ENCODE data around the gene MSI2.

MSI2 gene

GRCh38 chr17:57247261-57247660 is 9.1 kb upstream of the MSI2 start:
- no peak for DNase-seq

- no peak for DNase-seq
These were observed 8.4 kb upstream of the MSI2 start for GRCh38 chr17:57247913-57248312.

DNA sequence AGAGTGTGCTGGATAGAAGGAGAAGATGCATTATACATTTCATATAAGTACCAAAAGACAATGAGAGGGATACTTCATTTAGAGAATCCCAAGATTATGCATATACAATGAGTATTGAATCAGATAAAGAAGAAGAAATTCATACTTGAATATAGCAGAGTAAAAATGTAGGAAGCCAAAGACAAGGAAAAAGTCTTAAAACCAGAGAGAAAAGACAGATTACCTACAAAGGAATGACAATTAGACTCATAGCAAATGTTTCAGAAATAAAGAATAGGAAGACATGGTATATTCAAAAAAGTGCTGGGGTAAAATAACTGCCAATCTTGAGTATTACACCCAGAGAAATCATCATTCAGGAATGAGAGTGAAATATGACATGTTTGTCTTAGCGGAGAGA is 6.8 kb upstream of the MSI2 start:
- no peak for DNase-seq

- DNase-seq = no peak
These were observed 5.0 kb upstream of the MSI2 start for GRCh38 chr17:57251211-57251787.

GRCh38 chr17:57253362-57254065 is 2.8 kb upstream of the MSI2 start:
- DNase-seq = no peak

DNA sequence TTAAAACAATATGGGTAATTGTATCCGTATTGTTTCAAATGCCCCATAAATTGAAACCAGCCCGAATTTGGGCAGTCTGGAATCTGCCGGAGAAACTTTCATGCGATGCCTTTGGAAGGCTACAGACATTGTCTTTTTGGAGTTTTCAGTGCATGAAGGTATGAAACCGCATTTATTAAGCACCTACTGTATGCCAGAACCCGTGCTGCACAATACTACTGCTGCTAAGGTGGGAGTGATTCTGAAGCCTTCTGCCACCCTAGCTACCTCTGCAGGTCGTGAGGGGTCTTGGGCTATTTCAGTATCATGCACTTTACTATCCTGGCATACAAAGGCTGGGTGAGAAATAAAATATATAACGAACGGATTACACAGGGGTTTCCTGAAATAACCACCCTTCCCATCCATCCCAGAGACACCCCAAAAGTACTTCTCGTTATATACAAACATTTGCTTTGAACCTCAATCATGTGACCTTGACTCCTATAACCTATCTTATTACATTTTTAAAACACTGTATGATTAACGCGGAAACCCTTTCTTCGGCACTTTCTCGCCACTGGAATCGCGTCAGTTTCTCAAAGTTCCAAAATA is 1.0 kb upstream of the MSI2 start:
- no peak for DNase-seq

GRCh38 chr17:57256708-57257112 is 387 bp downstream of the MSI2 start:
- DNase-seq = no peak

DNA sequence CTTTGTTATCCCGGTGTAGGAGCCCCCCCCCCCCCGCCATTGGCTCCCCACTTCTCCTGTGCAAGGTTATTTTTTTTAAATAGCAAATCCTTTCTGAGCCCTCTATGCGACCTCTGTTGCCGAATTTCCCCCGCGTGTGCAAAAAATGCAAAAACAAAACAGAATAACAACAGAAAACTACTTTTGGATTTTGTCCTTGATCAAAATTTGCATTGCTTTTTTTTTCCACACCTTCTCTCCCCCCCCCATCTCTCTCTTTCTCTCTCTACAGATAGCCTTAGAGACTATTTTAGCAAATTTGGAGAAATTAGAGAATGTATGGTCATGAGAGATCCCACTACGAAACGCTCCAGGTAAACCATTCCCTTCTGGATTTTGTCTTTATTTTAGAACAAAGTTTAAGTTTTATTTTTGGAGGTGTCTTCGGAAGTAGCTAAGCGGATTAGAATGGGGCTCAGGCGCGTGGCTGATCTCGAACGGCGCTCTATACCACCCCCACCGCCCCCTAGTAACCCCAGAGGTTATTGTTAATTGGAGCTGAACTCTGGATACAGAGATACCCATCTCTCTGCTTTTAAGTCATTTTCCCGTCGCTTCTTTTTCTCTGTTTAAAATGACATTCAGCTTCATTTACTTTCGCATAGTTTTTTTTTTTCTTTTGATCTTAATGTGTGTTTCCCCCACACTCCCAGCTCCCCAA is 1.0 kb downstream of the MSI2 start:
- no peak for DNase-seq

DNA sequence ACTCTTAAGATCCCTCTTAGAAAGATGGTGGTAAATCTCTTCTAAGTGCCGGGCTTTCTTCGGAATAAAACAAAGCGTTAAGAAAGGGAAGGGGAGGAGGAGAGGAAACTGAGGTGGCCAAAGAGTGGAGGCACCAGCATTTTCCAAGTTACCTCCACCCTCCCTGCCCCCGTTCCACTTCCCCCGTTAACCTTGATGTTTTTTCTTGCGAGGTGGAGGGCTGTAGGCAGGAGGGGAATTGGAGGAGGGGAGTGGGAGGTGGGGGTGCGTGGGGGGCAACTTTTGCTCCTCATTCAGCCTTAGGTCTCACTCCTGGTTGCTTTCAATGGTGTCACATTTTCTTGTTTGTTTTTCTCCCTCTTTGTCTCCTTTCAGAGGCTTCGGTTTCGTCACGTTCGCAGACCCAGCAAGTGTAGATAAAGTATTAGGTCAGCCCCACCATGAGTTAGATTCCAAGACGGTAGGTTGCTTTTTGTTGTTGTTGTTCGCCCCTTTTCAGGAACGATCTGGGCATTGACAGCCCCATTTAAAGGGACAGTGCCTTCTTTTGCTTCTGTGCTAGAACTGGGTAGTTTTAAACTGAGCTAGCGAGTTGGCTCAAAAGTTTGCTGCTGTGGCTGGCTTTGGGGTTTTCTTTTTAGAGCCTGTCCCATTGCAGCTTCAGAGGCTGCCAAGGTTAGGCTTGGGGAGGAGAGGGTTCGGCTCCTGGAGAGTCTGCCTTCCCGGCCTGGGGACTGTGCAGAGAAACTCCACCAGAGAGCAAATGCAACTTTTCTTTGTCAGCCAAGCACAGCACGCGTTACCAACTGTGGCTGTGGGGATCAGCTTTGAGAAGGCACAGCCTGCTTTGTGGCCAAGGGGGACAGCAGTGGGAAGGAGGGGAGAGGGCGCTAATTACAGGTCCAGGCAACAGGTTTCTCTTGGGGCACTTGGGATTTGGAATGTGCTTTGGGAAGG is 1.9 kb downstream of the MSI2 start:
- no peak for DNase-seq

DNA sequence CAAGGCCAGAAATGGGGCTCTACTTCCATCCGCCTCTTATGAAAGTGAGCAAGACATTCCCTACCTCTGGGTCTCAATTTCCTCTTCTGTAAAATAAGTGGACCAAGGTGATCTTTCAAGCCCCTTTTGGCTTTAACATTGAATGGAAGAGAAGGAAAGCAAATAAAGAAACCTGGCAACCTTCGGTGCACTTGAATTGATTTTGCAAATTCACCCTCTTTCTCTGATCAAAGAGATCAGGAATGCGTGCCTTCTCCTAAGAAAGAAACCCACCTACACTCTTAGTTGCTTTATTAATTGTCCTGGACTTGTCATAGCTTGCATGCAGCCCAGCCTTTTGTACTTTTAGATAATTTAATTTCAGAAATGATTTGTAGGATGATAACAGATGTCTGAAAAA is 3.0 kb downstream of the MSI2 start:
- no peak for DNase-seq

- no peak for DNase-seq
These were observed 3.5 kb downstream of the MSI2 start for GRCh38 chr17:57259817-57260216.

- DNase-seq = no peak
These were observed 4.2 kb downstream of the MSI2 start for GRCh38 chr17:57260325-57261083.

GRCh38 chr17:57261084-57261461 is 4.8 kb downstream of the MSI2 start:
- DNase-seq = no peak

DNA sequence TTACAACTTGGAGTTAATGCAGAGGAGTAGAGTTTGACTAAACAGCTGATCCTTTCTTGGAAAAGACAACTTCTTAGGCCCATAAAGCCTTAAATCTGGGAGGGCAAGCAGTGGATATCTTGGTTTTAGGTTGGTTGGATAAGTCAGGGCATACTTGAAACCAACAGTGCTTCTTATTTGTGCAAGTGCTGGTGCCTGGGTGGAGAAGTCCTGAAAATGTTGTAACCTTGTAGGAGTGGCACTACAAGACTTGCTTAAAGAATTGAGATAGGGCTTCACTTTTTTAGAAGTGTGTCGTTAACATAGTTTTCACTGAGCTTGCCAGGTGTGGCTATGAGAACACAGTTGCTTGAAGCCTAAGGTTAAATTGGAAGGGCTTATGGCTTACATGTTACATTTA is 6.2 kb downstream of the MSI2 start:
- no peak for DNase-seq

- DNase-seq = no peak
These were observed 7.9 kb downstream of the MSI2 start for GRCh38 chr17:57264250-57264649.

- DNase-seq = no peak
These were observed 8.5 kb downstream of the MSI2 start for GRCh38 chr17:57264776-57265175.

- DNase-seq = no peak
These were observed 10.6 kb downstream of the MSI2 start for GRCh38 chr17:57266902-57267311.

GRCh38 chr17:57268181-57268580 is 11.9 kb downstream of the MSI2 start:
- no peak for DNase-seq

GRCh38 chr17:57269052-57269451 is 12.7 kb downstream of the MSI2 start:
- DNase-seq = no peak

DNA sequence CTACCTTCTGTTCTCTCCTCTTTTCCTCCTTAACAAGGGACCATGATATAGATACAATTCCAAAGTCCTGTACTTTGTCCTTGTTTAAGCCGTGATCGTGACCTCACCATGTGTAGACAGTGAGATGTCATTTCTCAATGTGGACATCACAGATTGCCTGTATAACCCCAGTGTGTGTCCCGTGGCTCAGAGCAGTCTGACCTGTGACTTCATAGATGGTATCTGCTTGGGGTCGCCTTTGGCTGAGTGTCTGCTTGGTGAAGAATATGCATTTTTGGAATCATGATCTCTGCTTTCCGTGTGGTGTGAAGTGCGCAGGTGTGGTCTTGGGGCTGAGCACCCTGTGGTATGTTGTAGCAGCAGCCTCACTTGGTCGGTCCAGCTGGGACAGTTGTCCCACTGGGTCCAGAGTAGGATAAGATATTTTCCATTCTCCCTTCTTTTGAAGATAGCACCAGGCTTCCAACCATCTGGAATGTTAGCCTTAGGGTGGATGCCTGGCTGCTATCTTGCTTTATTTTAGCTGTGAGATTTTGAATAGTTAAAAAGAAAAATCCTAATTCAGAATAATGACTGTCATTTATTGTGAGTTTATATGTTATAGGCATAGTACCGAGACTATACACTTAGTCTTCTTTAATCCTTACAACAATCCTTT is 13.4 kb downstream of the MSI2 start:
- no peak for DNase-seq

- no peak for DNase-seq
These were observed 14.5 kb downstream of the MSI2 start for GRCh38 chr17:57270801-57271245.

All from NCI-H1930 (cell line).